Smooth muscle cell (in vitro differentiated cells): ENCODE results near the gene PLEKHM3. TPM values are rescaled to one million over a fixed set of nuclear protein-coding genes. Genes with fewer than 3 reads are reported as not detected.

Source experiments
- DNase-seq: peaks from one replicate; lab custom pipeline; 2025; ENCODE audit not compliant: unreplicated experiment; lab: John Stamatoyannopoulos, UW
- H2AFZ ChIP-seq: fragments of 200-600 bp; sonication (generic); 2 replicates; pipeline ENCODE4 v1.6.0; 2016; ENCODE audit warnings: antibody characterized with exemption, low read depth, mild to moderate bottlenecking
- H3F3A ChIP-seq: fragments of 200-600 bp; sonication (generic); 2 replicates; pipeline ENCODE4 v1.6.0; 2017; ENCODE audit warnings: antibody characterized with exemption, low read depth
- H3K27ac ChIP-seq: fragments of 200-600 bp; sonication (generic); 2 replicates; pipeline ENCODE4 v1.5.1; 2016; ENCODE audit warnings: low read depth, mild to moderate bottlenecking
- H3K27me3 ChIP-seq: fragments of 200-600 bp; sonication (generic); 2 replicates; pipeline ENCODE4 v1.6.1; 2016; ENCODE audit warnings: low read depth, mild to moderate bottlenecking
- H3K36me3 ChIP-seq: fragments of 200-600 bp; sonication (generic); 2 replicates; pipeline ENCODE4 v1.5.1; 2016; ENCODE audit warnings: low read depth
- H3K4me1 ChIP-seq: fragments of 200-600 bp; sonication (generic); 2 replicates; pipeline ENCODE4 v1.5.1; 2016; ENCODE audit warnings: low read depth
- H3K4me2 ChIP-seq: fragments of 200-600 bp; sonication (generic); 2 replicates; pipeline ENCODE4 v1.6.0; 2016; ENCODE audit warnings: mild to moderate bottlenecking
- H3K4me3 ChIP-seq: fragments of 200-600 bp; sonication (generic); 2 replicates; pipeline ENCODE4 v1.5.1; 2016; ENCODE audit warnings: mild to moderate bottlenecking
- H3K79me2 ChIP-seq: fragments of 200-600 bp; sonication (generic); 2 replicates; pipeline ENCODE4 v1.6.0; 2016; ENCODE audit warnings: low read depth, mild to moderate bottlenecking
- H3K9ac ChIP-seq: fragments of 200-600 bp; sonication (generic); 2 replicates; pipeline ENCODE4 v1.6.0; 2016; ENCODE audit warnings: low read depth
- H3K9me3 ChIP-seq: fragments of 200-600 bp; sonication (generic); replicated peaks from 2 replicates; pipeline ENCODE4 v1.5.1; 2016; ENCODE audit warnings: low read depth
- H4K20me1 ChIP-seq: fragments of 200-600 bp; sonication (generic); 2 replicates; pipeline ENCODE4 v1.6.0; 2016; ENCODE audit warnings: low read depth
- WGBS: methylation state at CpG from one replicate; pipeline ENCODE4 v1.1.7; 2016; ENCODE audit warnings: low lambda C conversion rate; 5-methylcytosine and 5-hydroxymethylcytosine counted together
- polyA plus RNA-seq: library from polyadenylated mRNA; unstranded; fragments of >200 nt; fragmentation: Nextera tagmentation; extraction: Ambion mirVana; gene quantifications from 2 replicates; pipeline ENCODE4 v1.2.1, GENCODE V29; 2016
- total RNA-seq: library from RNA; depleted of rRNA; stranded (reverse); fragments of >200 nt; gene quantifications from 2 replicates; pipeline ENCODE4 v1.2.3, GENCODE V29; 2014
- TF ChIP-seq, protein P1 (sequence below): fragments of 200-600 bp; sonication (generic); IDR thresholded peaks from 2 replicates; pipeline ENCODE4 v1.5.1; 2017; ENCODE audit warnings: borderline replicate concordance, mild to moderate bottlenecking, antibody characterized with exemption; ENCODE audit not compliant: insufficient read depth, poor library complexity, severe bottlenecking

Gene PLEKHM3
- total and polyA plus RNA-seq, 2 experiments from 2014 or later, result 3.8 to 10.3 TPM

DNA sequence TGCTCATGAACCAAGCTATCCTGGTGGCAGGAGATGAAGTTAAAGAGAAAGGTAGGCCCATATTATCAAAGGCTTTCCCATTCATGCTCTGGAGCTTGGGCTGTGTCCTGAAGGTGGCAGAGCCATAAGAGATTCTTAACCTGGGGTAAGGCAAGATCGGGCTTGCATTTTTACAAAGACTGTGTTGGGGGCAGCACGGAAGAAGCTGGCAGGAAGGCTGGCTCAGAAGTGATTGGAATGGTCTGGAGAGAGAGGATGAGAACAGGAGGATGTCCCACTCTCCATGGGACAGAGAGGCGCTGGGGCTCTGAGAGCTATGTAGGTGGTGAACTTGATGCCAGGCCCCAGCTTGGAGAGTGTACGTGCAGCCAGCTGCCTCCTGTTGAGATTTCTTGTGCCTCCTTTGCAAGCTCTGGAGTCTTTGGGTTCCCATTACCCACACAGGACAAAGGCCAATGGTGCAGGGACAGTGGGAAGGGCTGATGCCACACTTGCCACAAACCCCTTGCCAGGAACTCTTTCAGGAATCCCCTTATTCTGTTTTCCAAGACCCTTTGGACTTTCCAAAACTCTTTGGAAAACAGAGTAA, 215.0 kb downstream of the PLEKHM3 start:
- Histone ChIP-seq H3F3A (no peaks in the 10 kb centered on the region), H3K79me2 (no peaks in the 10 kb centered on the region), H3K4me1 (peaks cover 46% of the 10 kb centered on the region), H3K4me3 (no peak overlapping the region), H3K36me3 (no peaks in the 10 kb centered on the region), H3K4me2 (peak overlapping the region; percentile 21), H3K27ac (no peak overlapping the region), H3K9me3 (no peaks in the 10 kb centered on the region), H4K20me1 (no peaks in the 10 kb centered on the region), H3K27me3 (no peaks in the 10 kb centered on the region), H3K9ac (no peak overlapping the region), H2AFZ (no peak overlapping the region)
- TF ChIP-seq, protein P1, sequence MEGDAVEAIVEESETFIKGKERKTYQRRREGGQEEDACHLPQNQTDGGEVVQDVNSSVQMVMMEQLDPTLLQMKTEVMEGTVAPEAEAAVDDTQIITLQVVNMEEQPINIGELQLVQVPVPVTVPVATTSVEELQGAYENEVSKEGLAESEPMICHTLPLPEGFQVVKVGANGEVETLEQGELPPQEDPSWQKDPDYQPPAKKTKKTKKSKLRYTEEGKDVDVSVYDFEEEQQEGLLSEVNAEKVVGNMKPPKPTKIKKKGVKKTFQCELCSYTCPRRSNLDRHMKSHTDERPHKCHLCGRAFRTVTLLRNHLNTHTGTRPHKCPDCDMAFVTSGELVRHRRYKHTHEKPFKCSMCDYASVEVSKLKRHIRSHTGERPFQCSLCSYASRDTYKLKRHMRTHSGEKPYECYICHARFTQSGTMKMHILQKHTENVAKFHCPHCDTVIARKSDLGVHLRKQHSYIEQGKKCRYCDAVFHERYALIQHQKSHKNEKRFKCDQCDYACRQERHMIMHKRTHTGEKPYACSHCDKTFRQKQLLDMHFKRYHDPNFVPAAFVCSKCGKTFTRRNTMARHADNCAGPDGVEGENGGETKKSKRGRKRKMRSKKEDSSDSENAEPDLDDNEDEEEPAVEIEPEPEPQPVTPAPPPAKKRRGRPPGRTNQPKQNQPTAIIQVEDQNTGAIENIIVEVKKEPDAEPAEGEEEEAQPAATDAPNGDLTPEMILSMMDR, result no peak
- WGBS, result 63% methylated on average over 4 of the region's 4 CpGs
- DNase-seq, result no peak

DNA sequence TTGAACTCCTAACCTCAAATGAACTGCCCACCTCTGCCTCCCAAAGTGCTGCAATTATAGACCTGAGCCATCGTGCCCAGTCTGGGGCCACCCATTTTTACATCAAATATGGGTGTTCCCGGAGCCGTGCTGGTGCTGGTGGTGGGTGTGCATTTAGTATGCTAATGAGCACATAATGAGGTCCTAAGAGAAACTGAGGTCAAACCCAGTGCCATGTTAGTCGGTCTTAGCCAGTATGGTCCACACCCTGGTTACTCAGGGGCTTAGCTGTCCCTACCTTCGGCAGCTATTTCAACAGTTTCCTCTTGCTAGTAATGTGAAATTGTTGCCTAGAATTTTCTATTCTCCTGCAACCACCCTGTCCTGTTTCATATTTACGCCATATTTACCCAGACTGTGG, 217.2 kb downstream of the PLEKHM3 start:
- no peak for DNase-seq
- Histone ChIP-seq H3K36me3 (no peaks in the 10 kb centered on the region), H3K9me3 (no peaks in the 10 kb centered on the region), H2AFZ (no peak overlapping the region), H4K20me1 (no peaks in the 10 kb centered on the region), H3K27me3 (no peaks in the 10 kb centered on the region), H3K9ac (no peak overlapping the region), H3K79me2 (no peaks in the 10 kb centered on the region), H3K4me3 (no peak overlapping the region), H3F3A (no peaks in the 10 kb centered on the region), H3K4me2 (no peak overlapping the region), H3K4me1 (peaks cover 34% of the 10 kb centered on the region), H3K27ac (no peak overlapping the region)
- WGBS, result 91% methylated on average over 6 of the region's 6 CpGs
- TF ChIP-seq, protein P1, result no peak

DNA sequence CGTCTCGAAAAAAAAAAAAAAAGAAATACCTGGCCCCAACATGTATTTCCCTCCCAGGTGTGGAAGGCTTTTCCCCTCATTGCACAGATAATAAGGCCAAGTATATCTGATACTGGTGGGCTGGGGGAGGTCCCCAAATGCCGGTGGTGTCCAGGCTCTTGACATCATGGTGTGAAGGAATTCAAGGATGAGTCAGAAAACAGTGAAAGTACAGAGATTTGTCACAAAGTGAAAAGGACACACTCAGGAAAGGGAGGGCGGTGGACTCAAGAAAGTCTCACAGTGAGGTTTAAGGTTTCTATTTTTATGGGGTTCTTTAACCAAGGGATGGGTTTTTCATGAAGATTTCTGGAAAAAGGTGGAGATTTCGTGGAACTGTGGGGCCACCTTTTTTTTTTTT, 217.8 kb downstream of the PLEKHM3 start:
- H3K9me3 ChIP-seq, result no peaks in the 10 kb centered on the region
- no peak overlapping the region for H3K4me3 ChIP-seq
- H3K4me2 ChIP-seq, result no peak overlapping the region
- WGBS, result 75% methylated on average over 5 of the region's 5 CpGs
- no peaks in the 10 kb centered on the region for H3K79me2 ChIP-seq
- TF ChIP-seq, protein P1, result no peak
- no peak overlapping the region for H3K27ac ChIP-seq
- H3K4me1 ChIP-seq, result peaks cover 33% of the 10 kb centered on the region
- H4K20me1 ChIP-seq, result no peaks in the 10 kb centered on the region
- H3K9ac ChIP-seq, result no peak overlapping the region
- H2AFZ ChIP-seq, result no peak overlapping the region
- no peak for DNase-seq
- no peaks in the 10 kb centered on the region for H3K36me3 ChIP-seq
- no peaks in the 10 kb centered on the region for H3F3A ChIP-seq
- H3K27me3 ChIP-seq, result no peaks in the 10 kb centered on the region

DNA sequence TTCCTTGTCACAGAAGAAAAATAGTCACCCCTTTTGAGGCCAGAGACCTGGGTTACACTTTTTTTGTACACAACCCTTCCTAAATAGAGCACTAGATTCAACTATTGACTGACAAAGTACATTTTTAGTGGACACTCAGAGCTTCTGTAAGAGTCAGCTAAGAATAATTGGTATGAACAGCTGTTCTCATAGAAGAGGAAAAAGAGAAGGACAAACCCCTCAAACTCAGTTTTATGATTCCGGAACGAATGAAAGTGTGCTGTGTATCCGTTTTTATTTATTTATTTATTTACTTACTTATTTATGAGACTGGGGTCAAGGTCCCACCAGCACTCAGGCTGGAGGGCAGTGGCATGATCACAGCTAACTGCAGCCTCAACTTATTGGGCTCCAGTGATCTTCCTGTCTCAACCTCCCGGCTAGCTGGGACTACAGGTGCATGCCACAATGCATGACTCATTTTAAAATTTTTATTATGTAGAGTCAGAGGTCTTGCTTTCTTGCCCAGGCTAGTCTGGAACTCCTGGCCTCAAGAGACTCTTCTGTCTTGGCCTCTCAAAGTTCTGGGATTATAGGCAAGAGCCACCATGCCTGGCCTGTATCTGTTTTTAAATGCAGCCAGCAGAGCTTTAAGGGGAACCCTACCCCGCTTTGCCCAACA, 219.6 kb downstream of the PLEKHM3 start:
- Histone ChIP-seq H3K27ac (peak overlapping the region; percentile 60), H2AFZ (no peak overlapping the region), H3K4me2 (no peak overlapping the region), H3K36me3 (no peaks in the 10 kb centered on the region), H4K20me1 (no peaks in the 10 kb centered on the region), H3K9me3 (no peaks in the 10 kb centered on the region), H3F3A (no peaks in the 10 kb centered on the region), H3K4me3 (no peak overlapping the region), H3K27me3 (no peaks in the 10 kb centered on the region), H3K79me2 (no peaks in the 10 kb centered on the region), H3K4me1 (peaks cover 21% of the 10 kb centered on the region), H3K9ac (no peak overlapping the region)
- TF ChIP-seq, protein P1, result no peak
- no peak for DNase-seq
- 74% methylated on average over 5 of the region's 5 CpGs for WGBS
